Measurements from ENCODE around the gene DUSP23.

DNA sequence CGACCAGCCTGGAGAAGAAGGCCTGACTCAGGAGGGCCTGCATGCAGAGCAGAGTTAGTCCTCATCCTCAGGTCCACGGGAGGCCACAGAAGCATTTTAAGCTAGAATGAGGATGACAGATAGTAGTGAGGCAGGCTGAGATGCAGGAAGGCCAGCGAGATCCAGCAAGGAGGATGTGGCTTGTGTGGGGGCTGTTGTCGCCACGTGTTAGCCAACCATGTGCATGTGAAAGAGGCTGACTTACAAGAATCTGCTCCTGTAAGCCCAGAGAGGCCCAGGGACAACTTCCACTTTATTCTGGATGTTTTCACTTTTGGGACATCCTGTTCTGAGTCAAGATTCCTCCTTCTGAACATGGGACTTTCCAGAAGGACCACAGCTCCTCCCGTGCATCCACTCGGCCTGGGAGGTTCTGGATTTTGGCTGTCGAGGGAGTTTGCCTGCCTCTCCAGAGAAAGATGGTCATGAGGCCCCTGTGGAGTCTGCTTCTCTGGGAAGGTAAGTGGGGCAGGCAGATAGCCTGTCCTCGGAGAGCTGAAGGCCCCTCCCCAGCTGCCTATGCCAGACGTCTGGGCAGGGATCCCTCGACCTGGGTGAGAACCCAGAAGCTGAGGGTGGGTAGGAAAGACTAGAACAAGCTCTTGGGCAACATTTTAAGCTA lies 45.8 kb downstream of the DUSP23 start, which contains the start of gene SLAMF8:
- TF ChIP-seq, protein P1, sequence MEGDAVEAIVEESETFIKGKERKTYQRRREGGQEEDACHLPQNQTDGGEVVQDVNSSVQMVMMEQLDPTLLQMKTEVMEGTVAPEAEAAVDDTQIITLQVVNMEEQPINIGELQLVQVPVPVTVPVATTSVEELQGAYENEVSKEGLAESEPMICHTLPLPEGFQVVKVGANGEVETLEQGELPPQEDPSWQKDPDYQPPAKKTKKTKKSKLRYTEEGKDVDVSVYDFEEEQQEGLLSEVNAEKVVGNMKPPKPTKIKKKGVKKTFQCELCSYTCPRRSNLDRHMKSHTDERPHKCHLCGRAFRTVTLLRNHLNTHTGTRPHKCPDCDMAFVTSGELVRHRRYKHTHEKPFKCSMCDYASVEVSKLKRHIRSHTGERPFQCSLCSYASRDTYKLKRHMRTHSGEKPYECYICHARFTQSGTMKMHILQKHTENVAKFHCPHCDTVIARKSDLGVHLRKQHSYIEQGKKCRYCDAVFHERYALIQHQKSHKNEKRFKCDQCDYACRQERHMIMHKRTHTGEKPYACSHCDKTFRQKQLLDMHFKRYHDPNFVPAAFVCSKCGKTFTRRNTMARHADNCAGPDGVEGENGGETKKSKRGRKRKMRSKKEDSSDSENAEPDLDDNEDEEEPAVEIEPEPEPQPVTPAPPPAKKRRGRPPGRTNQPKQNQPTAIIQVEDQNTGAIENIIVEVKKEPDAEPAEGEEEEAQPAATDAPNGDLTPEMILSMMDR (conservative IDR thresholded peaks at IDR 0.05; ENCODE audit: low read depth in 2 of 2): no peak
- TF ChIP-seq EZH2phosphoT487 (IDR thresholded peaks at IDR 0.05; ENCODE audit: unreplicated experiment) (no peak), POLR2AphosphoS5 (IDR thresholded peaks at IDR 0.05; ENCODE audit: low read depth) (no peak)
